Measurements from ENCODE around the gene ITPR1. TPM values are rescaled to one million over a fixed set of nuclear protein-coding genes. Genes with fewer than 3 reads are reported as not detected.

The ITPR1 gene
- total and polyA plus RNA-seq, 4 donors, result 30.7 to 294 (median 149) TPM

DNA sequence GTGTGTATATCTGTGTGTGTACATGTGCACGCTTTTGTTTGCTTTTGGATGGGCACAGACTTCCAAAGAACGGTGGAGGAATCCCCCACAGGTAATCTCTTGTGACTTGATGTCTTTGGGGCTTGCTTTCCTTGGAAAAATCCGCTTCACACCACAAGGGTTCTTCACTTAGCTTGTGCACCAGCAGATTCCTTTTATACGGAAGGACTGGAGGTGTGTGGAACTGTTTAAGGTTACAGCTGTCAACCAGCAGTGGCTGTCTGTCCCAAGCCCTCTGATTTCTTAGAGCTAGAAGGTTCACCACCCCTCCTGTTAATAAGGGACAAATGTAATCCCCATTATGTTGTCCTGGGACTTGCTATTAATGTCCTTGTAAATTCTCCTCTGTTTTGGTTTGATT, 193.5 kb downstream of the ITPR1 start:
- Histone ChIP-seq H3K9me3 (ENCODE audit: control insufficient read depth, low read length) (no peaks in the 10 kb centered on the region), H3K36me3 (ENCODE audit: control insufficient read depth in 1 of 2, insufficient read depth in 2 of 2, low read length in 1 of 2) (peaks cover 13 to 32% of the 10 kb centered on the region in 2 donors), H3K27me3 (ENCODE audit: control insufficient read depth in 1 of 2, insufficient read depth in 2 of 2, low read length in 1 of 2) (no peaks in the 10 kb centered on the region), H3K27ac (ENCODE audit: low read depth in 1 of 2, low read length in 2 of 2) (no peak overlapping the region), H3K4me3 (ENCODE audit: low read length in 2 of 2) (no peak overlapping the region), H3K4me1 (ENCODE audit: control insufficient read depth in 1 of 2, insufficient read depth in 2 of 2, low read length in 2 of 2) (no peaks in the 10 kb centered on the region)
- intact Hi-C loops (cut with DNase I), result no loop called here
- ATAC-seq (ENCODE audit: low FRiP score) (no peak), DNase-seq (no peak)
- 81 to 84% methylated on average over 4 of the region's 4 CpGs for WGBS, 2 donors

DNA sequence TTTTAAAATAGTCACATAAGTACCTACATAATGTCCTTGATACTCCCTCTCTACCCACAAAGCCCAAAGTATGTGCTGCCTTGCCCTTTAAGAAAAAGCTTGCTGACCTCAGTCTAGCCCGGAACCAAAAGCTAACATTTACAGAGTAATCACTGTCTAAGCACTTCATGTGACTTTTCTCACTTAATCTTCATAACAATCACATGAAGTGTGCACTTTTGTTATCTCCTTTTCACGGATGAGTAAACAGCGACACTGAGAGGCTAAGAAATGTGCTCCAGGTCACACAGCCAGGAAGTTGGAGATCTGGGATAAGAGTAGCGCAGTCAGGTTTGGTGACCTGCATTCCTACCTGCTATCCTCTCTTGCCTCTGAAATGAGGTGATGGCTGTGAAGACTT, 194.0 kb downstream of the ITPR1 start:
- Histone ChIP-seq H3K36me3 (ENCODE audit: control insufficient read depth in 1 of 2, insufficient read depth in 2 of 2, low read length in 1 of 2) (peaks cover 13 to 31% of the 10 kb centered on the region in 2 donors), H3K4me1 (ENCODE audit: control insufficient read depth in 1 of 2, insufficient read depth in 2 of 2, low read length in 2 of 2) (no peaks in the 10 kb centered on the region), H3K9me3 (ENCODE audit: control insufficient read depth, low read length) (no peaks in the 10 kb centered on the region), H3K27ac (ENCODE audit: low read depth in 1 of 2, low read length in 2 of 2) (no peak overlapping the region), H3K4me3 (ENCODE audit: low read length in 2 of 2) (no peak overlapping the region), H3K27me3 (ENCODE audit: control insufficient read depth in 1 of 2, insufficient read depth in 2 of 2, low read length in 1 of 2) (no peaks in the 10 kb centered on the region)
- 65 to 67% methylated on average over 4 of the region's 4 CpGs for WGBS, 2 donors
- intact Hi-C loops (cut with DNase I), result no loop called here
- DNase-seq, result no peak
- ATAC-seq (ENCODE audit: low FRiP score), result no peak

DNA sequence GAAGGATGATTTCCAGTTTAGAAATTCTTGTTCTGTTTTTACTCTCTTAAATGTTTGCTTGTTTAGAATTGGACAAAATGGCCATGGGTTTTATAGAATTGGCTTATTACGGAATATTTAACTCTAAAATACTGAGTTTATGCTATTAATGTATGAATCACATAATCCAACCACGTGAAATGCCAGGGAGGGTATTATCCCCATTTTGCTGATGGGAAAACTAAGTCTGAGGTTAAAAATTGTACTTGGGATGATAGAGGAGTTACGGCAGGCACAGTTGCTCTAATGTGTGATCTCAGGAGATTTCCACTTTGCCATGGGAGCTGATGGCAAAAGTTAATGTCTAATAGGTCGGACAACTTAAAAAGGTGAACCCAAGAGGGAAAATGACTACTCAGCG, 194.4 kb downstream of the ITPR1 start:
- DNase-seq (no peak), ATAC-seq (ENCODE audit: low FRiP score) (no peak)
- H3K27me3 ChIP-seq (ENCODE audit: control insufficient read depth in 1 of 2, insufficient read depth in 2 of 2, low read length in 1 of 2), result no peaks in the 10 kb centered on the region
- intact Hi-C loops (cut with DNase I), result no loop called here
- H3K4me3 ChIP-seq (ENCODE audit: low read length in 2 of 2), result no peak overlapping the region
- H3K9me3 ChIP-seq (ENCODE audit: control insufficient read depth, low read length), result no peaks in the 10 kb centered on the region
- H3K27ac ChIP-seq (ENCODE audit: low read depth in 1 of 2, low read length in 2 of 2), result no peak overlapping the region
- H3K36me3 ChIP-seq (ENCODE audit: control insufficient read depth in 1 of 2, insufficient read depth in 2 of 2, low read length in 1 of 2), result peaks cover 13 to 30% of the 10 kb centered on the region in 2 donors
- WGBS, 2 donors, result 76 to 94% methylated on average over 5 of the region's 5 CpGs
- H3K4me1 ChIP-seq (ENCODE audit: control insufficient read depth in 1 of 2, insufficient read depth in 2 of 2, low read length in 2 of 2), result no peaks in the 10 kb centered on the region

DNA sequence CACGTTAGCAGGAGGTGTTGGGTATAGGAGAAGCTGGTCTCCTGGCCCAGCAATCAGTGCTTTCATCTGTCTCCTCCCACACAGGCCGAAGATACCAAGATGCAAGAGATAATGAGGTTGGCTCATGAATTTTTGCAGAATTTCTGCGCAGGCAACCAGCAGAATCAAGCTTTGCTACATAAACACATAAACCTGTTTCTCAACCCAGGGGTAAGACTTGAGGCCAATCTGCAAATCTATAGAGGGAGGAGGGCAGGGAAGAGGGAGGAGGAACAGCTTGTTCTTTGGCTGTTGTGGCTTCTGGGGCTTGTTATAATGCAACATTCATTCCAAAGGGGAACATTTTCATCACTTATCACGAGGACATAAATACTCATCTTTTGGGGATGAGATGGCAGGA, 195.3 kb downstream of the ITPR1 start:
- Histone ChIP-seq H3K27me3 (ENCODE audit: control insufficient read depth in 1 of 2, insufficient read depth in 2 of 2, low read length in 1 of 2) (no peaks in the 10 kb centered on the region), H3K27ac (ENCODE audit: low read depth in 1 of 2, low read length in 2 of 2) (no peak overlapping the region), H3K4me3 (ENCODE audit: low read length in 2 of 2) (no peak overlapping the region), H3K4me1 (ENCODE audit: control insufficient read depth in 1 of 2, insufficient read depth in 2 of 2, low read length in 2 of 2) (no peaks in the 10 kb centered on the region), H3K9me3 (ENCODE audit: control insufficient read depth, low read length) (no peaks in the 10 kb centered on the region), H3K36me3 (ENCODE audit: control insufficient read depth in 1 of 2, insufficient read depth in 2 of 2, low read length in 1 of 2) (peaks cover 13 to 29% of the 10 kb centered on the region in 2 donors)
- DNase-seq, result no peak
- 92 to 94% methylated on average over 4 of the region's 4 CpGs for WGBS, 2 donors
- no peak for ATAC-seq (ENCODE audit: low FRiP score)
- intact Hi-C loops (cut with DNase I), result no loop called here

DNA sequence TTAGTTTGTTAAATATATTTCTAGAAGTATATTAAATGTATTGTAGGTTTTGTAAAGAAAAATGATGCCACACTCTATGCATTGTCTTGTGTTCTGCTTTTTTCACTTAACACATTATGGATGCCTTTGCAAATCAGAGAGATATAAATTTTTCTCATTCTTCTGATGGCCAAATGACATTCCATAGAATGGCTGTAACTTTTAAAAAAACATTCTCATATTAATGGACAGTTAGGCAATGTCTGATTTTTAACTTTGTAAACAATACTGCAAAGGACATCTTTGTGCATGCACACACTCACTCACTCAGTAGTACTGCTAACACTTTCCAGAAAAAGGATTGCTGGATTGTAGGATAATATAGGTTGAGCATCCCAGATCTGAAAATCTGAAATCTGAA, 195.9 kb downstream of the ITPR1 start:
- Histone ChIP-seq H3K4me3 (ENCODE audit: low read length in 2 of 2) (no peak overlapping the region), H3K36me3 (ENCODE audit: control insufficient read depth in 1 of 2, insufficient read depth in 2 of 2, low read length in 1 of 2) (peaks cover 10 to 28% of the 10 kb centered on the region in 2 donors), H3K27me3 (ENCODE audit: control insufficient read depth in 1 of 2, insufficient read depth in 2 of 2, low read length in 1 of 2) (no peaks in the 10 kb centered on the region), H3K9me3 (ENCODE audit: control insufficient read depth, low read length) (no peaks in the 10 kb centered on the region), H3K4me1 (ENCODE audit: control insufficient read depth in 1 of 2, insufficient read depth in 2 of 2, low read length in 2 of 2) (no peaks in the 10 kb centered on the region), H3K27ac (ENCODE audit: low read depth in 1 of 2, low read length in 2 of 2) (no peak overlapping the region)
- DNase-seq, result no peak
- ATAC-seq (ENCODE audit: low FRiP score), result no peak
- intact Hi-C loops (cut with DNase I), result no loop called here

DNA sequence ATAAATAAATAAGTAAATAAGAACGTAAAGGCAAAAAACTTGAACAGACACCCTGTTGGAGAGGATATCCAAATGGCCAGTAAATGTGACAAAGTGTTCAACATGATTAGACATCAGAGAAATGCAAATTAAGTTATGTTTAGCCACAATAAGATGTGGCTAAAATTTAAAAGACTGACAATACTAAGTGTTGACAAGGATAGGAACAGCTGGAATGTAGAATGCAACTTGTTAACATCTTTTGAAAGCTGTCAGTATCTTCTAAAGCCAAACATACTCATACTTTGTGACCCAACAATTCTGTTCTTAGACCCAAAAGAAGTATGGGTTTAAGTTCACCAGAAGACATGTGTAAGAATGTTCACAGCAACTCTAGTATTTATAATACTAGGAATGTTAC, 197.1 kb downstream of the ITPR1 start:
- no peaks in the 10 kb centered on the region for H3K9me3 ChIP-seq (ENCODE audit: control insufficient read depth, low read length)
- H3K4me3 ChIP-seq (ENCODE audit: low read length in 2 of 2), result no peak overlapping the region
- intact Hi-C loops (cut with DNase I), result no loop called here
- ATAC-seq (ENCODE audit: low FRiP score) (no peak), DNase-seq (no peak)
- H3K36me3 ChIP-seq (ENCODE audit: control insufficient read depth in 1 of 2, insufficient read depth in 2 of 2, low read length in 1 of 2), result peaks cover under 1 to 29% of the 10 kb centered on the region in 2 donors
- H3K4me1 ChIP-seq (ENCODE audit: control insufficient read depth in 1 of 2, insufficient read depth in 2 of 2, low read length in 2 of 2), result no peaks in the 10 kb centered on the region
- WGBS, 2 donors, result 97 to 100% methylated on average over 1 of the region's 1 CpG
- H3K27me3 ChIP-seq (ENCODE audit: control insufficient read depth in 1 of 2, insufficient read depth in 2 of 2, low read length in 1 of 2), result no peaks in the 10 kb centered on the region
- H3K27ac ChIP-seq (ENCODE audit: low read depth in 1 of 2, low read length in 2 of 2), result no peak overlapping the region

DNA sequence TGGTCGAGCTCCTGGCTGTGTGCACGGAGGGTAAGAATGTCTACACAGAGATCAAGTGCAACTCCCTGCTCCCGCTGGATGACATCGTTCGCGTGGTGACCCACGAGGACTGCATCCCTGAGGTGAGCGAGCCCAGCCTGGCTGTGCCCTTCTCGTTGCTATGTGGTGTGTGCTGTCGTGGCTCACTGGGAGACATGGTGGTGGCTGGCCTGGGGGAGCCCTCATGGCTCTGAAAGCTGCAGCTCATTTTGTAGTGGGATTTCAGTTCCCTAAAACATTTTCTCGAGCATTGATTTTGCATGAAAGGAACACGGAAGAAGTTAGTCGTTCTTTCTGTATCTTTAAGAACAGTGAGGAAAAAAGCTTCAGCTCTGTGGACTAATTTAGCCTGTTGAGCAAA, 200.5 kb downstream of the ITPR1 start:
- H3K36me3 ChIP-seq (ENCODE audit: control insufficient read depth in 1 of 2, insufficient read depth in 2 of 2, low read length in 1 of 2), result peaks cover 8 to 9% of the 10 kb centered on the region in 2 donors

DNA sequence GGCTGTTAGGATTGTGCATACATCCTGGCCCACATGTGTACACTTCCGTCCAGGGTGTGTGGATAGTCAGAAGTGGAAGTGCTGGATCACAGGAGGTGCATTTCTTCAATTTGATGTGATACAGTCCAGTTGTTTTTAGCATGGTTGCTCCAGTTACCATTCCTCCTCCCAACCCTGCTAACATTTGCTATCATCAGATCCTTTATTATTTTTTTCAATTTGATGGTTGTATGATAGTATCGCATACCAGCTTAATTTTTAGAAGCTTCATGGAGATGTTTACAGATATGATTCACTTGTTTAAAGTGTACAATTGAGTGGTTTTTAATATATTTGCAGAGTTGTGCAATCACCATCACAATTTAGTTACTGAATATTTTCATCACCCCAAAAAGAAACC, 202.7 kb downstream of the ITPR1 start:
- no peaks in the 10 kb centered on the region for H3K27me3 ChIP-seq (ENCODE audit: control insufficient read depth in 1 of 2, insufficient read depth in 2 of 2, low read length in 1 of 2)
- H3K27ac ChIP-seq (ENCODE audit: low read depth in 1 of 2, low read length in 2 of 2), result no peak overlapping the region
- intact Hi-C loops (cut with DNase I), result no loop called here
- H3K4me1 ChIP-seq (ENCODE audit: control insufficient read depth in 1 of 2, insufficient read depth in 2 of 2, low read length in 2 of 2), result no peaks in the 10 kb centered on the region
- no peak for ATAC-seq (ENCODE audit: low FRiP score)
- no peak for DNase-seq
- no peaks in the 10 kb centered on the region for H3K9me3 ChIP-seq (ENCODE audit: control insufficient read depth, low read length)
- peaks cover 8 to 11% of the 10 kb centered on the region in 2 donors for H3K36me3 ChIP-seq (ENCODE audit: control insufficient read depth in 1 of 2, insufficient read depth in 2 of 2, low read length in 1 of 2)
- WGBS, 2 donors, result 84 to 91% methylated on average over 2 of the region's 2 CpGs
- no peak overlapping the region for H3K4me3 ChIP-seq (ENCODE audit: low read length in 2 of 2)

More for the DNA sequence above, 200.5 kb downstream of the ITPR1 start:
- H3K27me3 ChIP-seq (ENCODE audit: control insufficient read depth in 1 of 2, insufficient read depth in 2 of 2, low read length in 1 of 2), result no peaks in the 10 kb centered on the region
- intact Hi-C loops (cut with DNase I), result no loop called here
- H3K9me3 ChIP-seq (ENCODE audit: control insufficient read depth, low read length), result no peaks in the 10 kb centered on the region
- DNase-seq (no peak), ATAC-seq (ENCODE audit: low FRiP score) (no peak)
- H3K4me1 ChIP-seq (ENCODE audit: control insufficient read depth in 1 of 2, insufficient read depth in 2 of 2, low read length in 2 of 2), result no peaks in the 10 kb centered on the region
- no peak overlapping the region for H3K27ac ChIP-seq (ENCODE audit: low read depth in 1 of 2, low read length in 2 of 2)
- H3K4me3 ChIP-seq (ENCODE audit: low read length in 2 of 2), result no peak overlapping the region
- 83 to 84% methylated on average over 13 of the region's 13 CpGs for WGBS, 2 donors

DNA sequence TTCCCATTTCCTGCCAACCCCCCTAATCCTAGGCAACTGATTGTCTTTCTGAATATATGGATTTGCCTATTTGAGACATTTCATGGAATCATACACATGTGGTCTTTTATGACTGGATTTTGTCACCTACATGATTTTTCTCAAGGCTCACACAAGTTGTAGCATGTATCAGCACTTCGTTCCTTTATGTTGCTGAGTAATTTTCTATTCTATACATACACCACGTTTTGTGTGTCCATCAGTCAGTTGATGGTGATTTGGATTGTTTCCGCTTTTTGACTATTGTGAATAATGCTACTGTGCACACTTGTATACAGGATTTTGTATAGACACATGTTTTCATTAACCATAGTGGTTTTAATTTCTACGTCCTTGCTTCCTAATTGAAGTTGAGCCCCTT, 203.1 kb downstream of the ITPR1 start:
- Histone ChIP-seq H3K27me3 (ENCODE audit: control insufficient read depth in 1 of 2, insufficient read depth in 2 of 2, low read length in 1 of 2) (no peaks in the 10 kb centered on the region), H3K9me3 (ENCODE audit: control insufficient read depth, low read length) (no peaks in the 10 kb centered on the region), H3K4me1 (ENCODE audit: control insufficient read depth in 1 of 2, insufficient read depth in 2 of 2, low read length in 2 of 2) (no peaks in the 10 kb centered on the region), H3K36me3 (ENCODE audit: control insufficient read depth in 1 of 2, insufficient read depth in 2 of 2, low read length in 1 of 2) (peaks cover 8 to 11% of the 10 kb centered on the region in 2 donors), H3K27ac (ENCODE audit: low read depth in 1 of 2, low read length in 2 of 2) (no peak overlapping the region), H3K4me3 (ENCODE audit: low read length in 2 of 2) (no peak overlapping the region)
- WGBS, 2 donors, result 61 to 92% methylated on average over 4 of the region's 4 CpGs
- no peak for DNase-seq
- intact Hi-C loops (cut with DNase I), result no loop called here
- ATAC-seq (ENCODE audit: low FRiP score), result no peak
